CD14-positive monocyte (primary cell): ENCODE data around the gene TM9SF3. TPM values are rescaled to one million over a fixed set of nuclear protein-coding genes. Genes with fewer than 3 reads are reported as not detected.

Experiments
- DNase-seq, 3 donors: peaks; one replicate each; pipeline ENCODE4 v3.0.0-alpha.2; 2011 to 2022
- H2AFZ ChIP-seq: 2 replicates; pipeline ENCODE4 v1.6.0; 2012; ENCODE audit warnings: mild to moderate bottlenecking, low read depth, low read length, inconsistent platforms; ENCODE audit not compliant: insufficient read depth, poor library complexity, severe bottlenecking
- H3K27ac ChIP-seq, 2 donors: 1 replicate in 1 of 2; 2 replicates in 1 of 2; pipeline ENCODE4 v1.5.1; 2012 to 2013; ENCODE audit warnings: low read length in 2 of 2, control low read depth in 1 of 2, inconsistent platforms in 1 of 2, low read depth in 1 of 2, mild to moderate bottlenecking in 1 of 2
- H3K27me3 ChIP-seq, 2 donors: one replicate each; pipeline versions ENCODE4 v1.6.0 to v1.6.1; 2011 to 2013; ENCODE audit warnings: low read length in 2 of 2; ENCODE audit not compliant: control insufficient read depth in 2 of 2, insufficient read depth in 2 of 2
- H3K36me3 ChIP-seq, 2 donors: replicated peaks in 1 of 2; 1 replicate in 1 of 2; 2 replicates in 1 of 2; pipeline versions ENCODE4 v1.5.1 to v1.6.1; 2012 to 2013; ENCODE audit warnings: low read length in 2 of 2, control low read depth in 1 of 2, inconsistent platforms in 1 of 2, mild to moderate bottlenecking in 1 of 2; ENCODE audit not compliant: insufficient read depth in 2 of 2, control insufficient read depth in 1 of 2
- H3K4me1 ChIP-seq, 2 donors: 1 replicate in 1 of 2; 2 replicates in 1 of 2; pipeline versions ENCODE4 v1.5.1 to v1.6.1; 2012 to 2013; ENCODE audit warnings: low read length in 2 of 2, control low read depth in 1 of 2, inconsistent platforms in 1 of 2, mild to moderate bottlenecking in 1 of 2, moderate library complexity in 1 of 2; ENCODE audit not compliant: insufficient read depth in 2 of 2, control insufficient read depth in 1 of 2
- H3K4me2 ChIP-seq: replicated peaks from 2 replicates; pipeline ENCODE3; 2012; ENCODE audit warnings: low read length, moderate library complexity, mild to moderate bottlenecking; ENCODE audit not compliant: poor library complexity, severe bottlenecking; ENCODE audit errors: extremely low read depth
- H3K4me3 ChIP-seq, 3 experiments: fragments of 200-600 bp in 1 of 3; sonication (generic) in 1 of 3; replicated peaks in 1 of 3; 1 replicate in 2 of 3; 2 replicates in 1 of 3; pipeline ENCODE4 v1.5.1; 2011 to 2013; ENCODE audit warnings: low read length in 3 of 3, mild to moderate bottlenecking in 3 of 3, control low read depth in 2 of 3, low read depth in 2 of 3, inconsistent platforms in 1 of 3, moderate library complexity in 1 of 3
- H3K79me2 ChIP-seq: 2 replicates; pipeline ENCODE4 v1.6.0; 2012; ENCODE audit warnings: mild to moderate bottlenecking, control low read depth, inconsistent platforms, low read length, moderate library complexity; ENCODE audit not compliant: insufficient read depth
- H3K9ac ChIP-seq: 2 replicates; pipeline ENCODE4 v1.6.0; 2017; ENCODE audit warnings: low read length, mild to moderate bottlenecking; ENCODE audit not compliant: insufficient read depth, poor library complexity, severe bottlenecking
- H3K9me3 ChIP-seq, 2 donors: replicated peaks in 1 of 2; 1 replicate in 1 of 2; 2 replicates in 1 of 2; pipeline versions ENCODE4 v1.5.1 to v1.6.1; 2012 to 2013; ENCODE audit warnings: low read length in 2 of 2, control low read depth in 1 of 2; ENCODE audit not compliant: control insufficient read depth in 1 of 2, insufficient read depth in 1 of 2
- H4K20me1 ChIP-seq: 2 replicates; pipeline ENCODE4 v1.6.0; 2012; ENCODE audit warnings: mild to moderate bottlenecking, low read length, control low read depth, moderate library complexity; ENCODE audit not compliant: insufficient read depth
- H3K27ac Mint-ChIP-seq, 7 donors: one replicate each; pipeline ENCODE4 v1.8.0; 2020; ENCODE audit warnings: mild to moderate bottlenecking in 7 of 7, mixed read lengths in 7 of 7, moderate library complexity in 6 of 7, inconsistent platforms in 2 of 7
- H3K27me3 Mint-ChIP-seq, 3 donors: one replicate each; pipeline ENCODE4 v1.8.0; 2021 to 2022; ENCODE audit warnings: low read depth in 3 of 3, mild to moderate bottlenecking in 3 of 3, mixed read lengths in 3 of 3, moderate library complexity in 3 of 3, inconsistent platforms in 1 of 3
- H3K36me3 Mint-ChIP-seq, 2 donors: one replicate each; pipeline ENCODE4 v1.8.0; 2020; ENCODE audit warnings: mixed read lengths in 2 of 2, inconsistent platforms in 1 of 2, mild to moderate bottlenecking in 1 of 2
- H3K4me1 Mint-ChIP-seq: one replicate; pipeline ENCODE4 v1.8.0; 2020; ENCODE audit warnings: mild to moderate bottlenecking, mixed read lengths
- H3K4me3 Mint-ChIP-seq, 2 donors: one replicate each; pipeline ENCODE4 v1.8.0; 2020; ENCODE audit warnings: mild to moderate bottlenecking in 2 of 2, mixed read lengths in 2 of 2, moderate library complexity in 1 of 2
- H3K9me3 Mint-ChIP-seq, 7 donors: one replicate each; pipeline ENCODE4 v1.8.0; 2020 to 2022; ENCODE audit warnings: mixed read lengths in 7 of 7, mild to moderate bottlenecking in 6 of 7, moderate library complexity in 6 of 7, inconsistent platforms in 2 of 7
- WGBS: methylation state at CpG from one replicate; pipeline ENCODE4 v1.1.5; 2013; ENCODE audit warnings: missing lambda C conversion rate; ENCODE audit not compliant: insufficient coverage; 5-methylcytosine and 5-hydroxymethylcytosine counted together
- intact Hi-C, 2 donors: fragments of 100-400 bp; cut with micrococcal nuclease; formaldehyde crosslinking; loops; one replicate each; pipeline versions ENCODE4 v1.15.0 to v1.15.1; 2023
- polyA plus RNA-seq, 3 donors: library from polyadenylated mRNA; depleted of rRNA in 1 of 3; unstranded in 2 of 3; stranded (reverse) in 1 of 3; fragments of 300-500 nt in 2 of 3; fragments of >200 nt in 1 of 3; fragmentation: Illumina TruSeq in 2 of 3; gene quantifications; 1 replicate in 2 of 3; 2 replicates in 1 of 3; pipeline ENCODE4 v1.2.3, GENCODE V29; 2012 to 2021
- TF ChIP-seq, protein P1 (sequence below): fragments of 200-600 bp; IDR thresholded peaks from one replicate; pipeline ENCODE4 v1.8.0; 2022; ENCODE audit warnings: antibody characterized with exemption, mild to moderate bottlenecking

The TM9SF3 gene
- polyA plus RNA-seq, 3 donors = 23.9 to 67.1 (median 59.9) TPM

GRCh38 chr10:96585736-96586418 is 935 bp downstream of the TM9SF3 start:
- Histone ChIP-seq H2AFZ (peak overlapping the region; percentile 56), H3K4me3 (peak overlapping the region; percentile 90 to 98 (median 94)), H3K9ac (peak overlapping the region; percentile 99), H3K27me3 (no peaks in the 10 kb centered on the region), H3K79me2 (peaks cover 58% of the 10 kb centered on the region), H3K27ac (peak overlapping the region; percentile 91 to 99), H3K9me3 (no peaks in the 10 kb centered on the region), H4K20me1 (peaks cover 54% of the 10 kb centered on the region), H3K4me1 (peaks cover 32 to 44% of the 10 kb centered on the region in 2 donors), H3K4me2 (peak overlapping the region; percentile 80), H3K36me3 (no peaks in the 10 kb centered on the region)
- Mint-ChIP-seq H3K9me3 (peaks cover 0 to 3% (median 0%) of the 10 kb centered on the region in 7 donors), H3K27me3 (peaks cover 0 to 2% (median 0%) of the 10 kb centered on the region in 3 donors), H3K27ac (peak overlapping the region; percentile 86 to 95 (median 90)), H3K36me3 (no peaks in the 10 kb centered on the region), H3K4me1 (peaks cover 40% of the 10 kb centered on the region), H3K4me3 (peak overlapping the region; percentile 91 to 92)
- peak in 1 of 3 donors; percentile 3 for DNase-seq
- TF ChIP-seq, protein P1, sequence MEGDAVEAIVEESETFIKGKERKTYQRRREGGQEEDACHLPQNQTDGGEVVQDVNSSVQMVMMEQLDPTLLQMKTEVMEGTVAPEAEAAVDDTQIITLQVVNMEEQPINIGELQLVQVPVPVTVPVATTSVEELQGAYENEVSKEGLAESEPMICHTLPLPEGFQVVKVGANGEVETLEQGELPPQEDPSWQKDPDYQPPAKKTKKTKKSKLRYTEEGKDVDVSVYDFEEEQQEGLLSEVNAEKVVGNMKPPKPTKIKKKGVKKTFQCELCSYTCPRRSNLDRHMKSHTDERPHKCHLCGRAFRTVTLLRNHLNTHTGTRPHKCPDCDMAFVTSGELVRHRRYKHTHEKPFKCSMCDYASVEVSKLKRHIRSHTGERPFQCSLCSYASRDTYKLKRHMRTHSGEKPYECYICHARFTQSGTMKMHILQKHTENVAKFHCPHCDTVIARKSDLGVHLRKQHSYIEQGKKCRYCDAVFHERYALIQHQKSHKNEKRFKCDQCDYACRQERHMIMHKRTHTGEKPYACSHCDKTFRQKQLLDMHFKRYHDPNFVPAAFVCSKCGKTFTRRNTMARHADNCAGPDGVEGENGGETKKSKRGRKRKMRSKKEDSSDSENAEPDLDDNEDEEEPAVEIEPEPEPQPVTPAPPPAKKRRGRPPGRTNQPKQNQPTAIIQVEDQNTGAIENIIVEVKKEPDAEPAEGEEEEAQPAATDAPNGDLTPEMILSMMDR = no peak
- intact Hi-C loops = loop anchor here in 1 of 2 donors (10.0 kb wide), 2 partner anchors 129 to 211 kb away; no protein-coding TSS in a partner anchor
- 0% methylated on average over 13 of the region's 20 CpGs for WGBS

GRCh38 chr10:96584474-96584873 is 2.3 kb downstream of the TM9SF3 start:
- H3K27ac ChIP-seq = peak overlapping the region; percentile 32 to 60
- H3K36me3 ChIP-seq = no peaks in the 10 kb centered on the region
- H3K4me1 Mint-ChIP-seq = peaks cover 49% of the 10 kb centered on the region
- H3K4me3 ChIP-seq = no peak overlapping the region
- no peaks in the 10 kb centered on the region for H3K27me3 ChIP-seq
- H4K20me1 ChIP-seq = peaks cover 68% of the 10 kb centered on the region
- H3K79me2 ChIP-seq = peaks cover 72% of the 10 kb centered on the region
- H3K27me3 Mint-ChIP-seq = peaks cover 0 to 2% (median 0%) of the 10 kb centered on the region in 3 donors
- H2AFZ ChIP-seq = no peak overlapping the region
- H3K4me3 Mint-ChIP-seq = peak overlapping the region; percentile 39
- H3K27ac Mint-ChIP-seq = peak overlapping the region in 5 of 7 donors; percentile 68 to 87 (median 80)
- no peak overlapping the region for H3K9ac ChIP-seq
- intact Hi-C loops = loop anchor here in 1 of 2 donors (10.0 kb wide), 2 partner anchors 130 to 210 kb away; no protein-coding TSS in a partner anchor
- 94% methylated on average over 6 of the region's 9 CpGs for WGBS
- peak overlapping the region; percentile 27 for H3K4me2 ChIP-seq
- no peaks in the 10 kb centered on the region for H3K9me3 ChIP-seq
- peaks cover 32 to 44% of the 10 kb centered on the region in 2 donors for H3K4me1 ChIP-seq
- TF ChIP-seq, protein P1 = no peak
- H3K36me3 Mint-ChIP-seq = peaks cover 2 to 6% of the 10 kb centered on the region in 2 donors
- H3K9me3 Mint-ChIP-seq = peaks cover 0 to 3% (median 0%) of the 10 kb centered on the region in 7 donors
- no peak for DNase-seq
